ENCODE results near the gene C19orf18.

DNA sequence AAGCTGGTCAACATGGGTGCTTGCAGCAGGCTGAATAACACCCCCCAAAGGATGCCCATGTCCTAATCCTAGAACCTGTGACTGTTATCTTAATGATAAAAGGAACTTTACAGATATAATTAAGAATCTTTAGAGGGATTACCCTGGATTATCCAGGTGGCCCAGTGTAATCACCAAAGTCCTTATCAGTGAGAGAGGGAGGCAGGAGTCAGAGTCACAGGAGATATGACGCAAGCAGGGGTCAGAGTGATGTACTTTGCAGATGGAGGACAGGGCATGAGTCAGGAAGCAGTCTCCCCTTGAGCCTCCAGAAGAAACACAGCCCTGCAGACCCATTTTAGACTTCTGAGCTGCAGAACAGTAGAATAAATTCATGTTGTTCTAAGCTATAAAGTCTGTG is 18.5 kb upstream of the C19orf18 start:
- no peak for TF ChIP-seq EP300 (IDR thresholded peaks at IDR 0.05)
- TF ChIP-seq POLR2AphosphoS5 (IDR thresholded peaks at IDR 0.05), result no peak
- TF ChIP-seq POLR2A (IDR thresholded peaks at IDR 0.05), result no peak
- TF ChIP-seq, protein P1, sequence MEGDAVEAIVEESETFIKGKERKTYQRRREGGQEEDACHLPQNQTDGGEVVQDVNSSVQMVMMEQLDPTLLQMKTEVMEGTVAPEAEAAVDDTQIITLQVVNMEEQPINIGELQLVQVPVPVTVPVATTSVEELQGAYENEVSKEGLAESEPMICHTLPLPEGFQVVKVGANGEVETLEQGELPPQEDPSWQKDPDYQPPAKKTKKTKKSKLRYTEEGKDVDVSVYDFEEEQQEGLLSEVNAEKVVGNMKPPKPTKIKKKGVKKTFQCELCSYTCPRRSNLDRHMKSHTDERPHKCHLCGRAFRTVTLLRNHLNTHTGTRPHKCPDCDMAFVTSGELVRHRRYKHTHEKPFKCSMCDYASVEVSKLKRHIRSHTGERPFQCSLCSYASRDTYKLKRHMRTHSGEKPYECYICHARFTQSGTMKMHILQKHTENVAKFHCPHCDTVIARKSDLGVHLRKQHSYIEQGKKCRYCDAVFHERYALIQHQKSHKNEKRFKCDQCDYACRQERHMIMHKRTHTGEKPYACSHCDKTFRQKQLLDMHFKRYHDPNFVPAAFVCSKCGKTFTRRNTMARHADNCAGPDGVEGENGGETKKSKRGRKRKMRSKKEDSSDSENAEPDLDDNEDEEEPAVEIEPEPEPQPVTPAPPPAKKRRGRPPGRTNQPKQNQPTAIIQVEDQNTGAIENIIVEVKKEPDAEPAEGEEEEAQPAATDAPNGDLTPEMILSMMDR (IDR thresholded peaks at IDR 0.05), result no peak

All from sigmoid colon (tissue), 4 donors.